ENCODE data around the gene GRID1.
"Not testable (repeated sequence)": the region's sequence is repeated elsewhere in the genome, so short reads cannot be mapped to it uniquely, and the experiment has no call there.

The GRID1 gene

GRCh38 chr10:85849315-85849714 is 517.3 kb downstream of the GRID1 start:
- DNase-seq, result no peak
- H3K4me1 ChIP-seq (ENCODE audit: low read length), result no peaks in the 10 kb centered on the region
- H3K9me2 ChIP-seq (replicated peaks; ENCODE audit: insufficient read depth, low read length), result no peaks in the 10 kb centered on the region
- H3K9me3 ChIP-seq (replicated peaks; ENCODE audit: insufficient read depth, low read length), result no peaks in the 10 kb centered on the region
- no peaks in the 10 kb centered on the region for H3K36me3 ChIP-seq (replicated peaks; ENCODE audit: insufficient read depth, low read length)
- no peaks in the 10 kb centered on the region for H3F3A ChIP-seq (ENCODE audit: insufficient read depth, low read length)
- H3K27ac ChIP-seq (ENCODE audit: low read length), result no peak overlapping the region
- H3K9ac ChIP-seq (ENCODE audit: low read length), result no peak overlapping the region
- TF ChIP-seq EZH2phosphoT487 (IDR thresholded peaks at IDR 0.05; ENCODE audit: low read length) (no peak), EZH2 (optimal IDR thresholded peaks at IDR 0.05; ENCODE audit: low read depth, low read length) (no peak), CTCF (IDR thresholded peaks at IDR 0.05; ENCODE audit: low read length) (no peak)
- no peaks in the 10 kb centered on the region for H4K20me1 ChIP-seq (ENCODE audit: insufficient read depth, low read length)
- no peak overlapping the region for H3K4me3 ChIP-seq (ENCODE audit: low read length)
- H3K27me3 ChIP-seq (replicated peaks; ENCODE audit: insufficient read depth, low read length), result no peaks in the 10 kb centered on the region
- H2AFZ ChIP-seq (ENCODE audit: low read length), result no peak overlapping the region
- H3K4me2 ChIP-seq (ENCODE audit: low read depth, low read length), result no peak overlapping the region
- no peaks in the 10 kb centered on the region for H3K79me2 ChIP-seq (ENCODE audit: low read length)

GRCh38 chr10:85848756-85849155 is 517.8 kb downstream of the GRID1 start:
- no peaks in the 10 kb centered on the region for H3K9me3 ChIP-seq (replicated peaks; ENCODE audit: insufficient read depth, low read length)
- no peak for DNase-seq
- TF ChIP-seq EZH2phosphoT487 (IDR thresholded peaks at IDR 0.05; ENCODE audit: low read length) (no peak), EZH2 (optimal IDR thresholded peaks at IDR 0.05; ENCODE audit: low read depth, low read length) (no peak)
- no peak overlapping the region for H3K4me2 ChIP-seq (ENCODE audit: low read depth, low read length)
- no peaks in the 10 kb centered on the region for H3K4me1 ChIP-seq (ENCODE audit: low read length)
- no peaks in the 10 kb centered on the region for H3K27me3 ChIP-seq (replicated peaks; ENCODE audit: insufficient read depth, low read length)
- no peak overlapping the region for H3K27ac ChIP-seq (ENCODE audit: low read length)
- no peaks in the 10 kb centered on the region for H3K79me2 ChIP-seq (ENCODE audit: low read length)
- H3K9ac ChIP-seq (ENCODE audit: low read length), result no peak overlapping the region
- no peaks in the 10 kb centered on the region for H3F3A ChIP-seq (ENCODE audit: insufficient read depth, low read length)
- no peaks in the 10 kb centered on the region for H3K9me2 ChIP-seq (replicated peaks; ENCODE audit: insufficient read depth, low read length)
- H2AFZ ChIP-seq (ENCODE audit: low read length), result no peak overlapping the region
- H4K20me1 ChIP-seq (ENCODE audit: insufficient read depth, low read length), result no peaks in the 10 kb centered on the region
- no peak overlapping the region for H3K4me3 ChIP-seq (ENCODE audit: low read length)
- H3K36me3 ChIP-seq (replicated peaks; ENCODE audit: insufficient read depth, low read length), result no peaks in the 10 kb centered on the region

- no peak overlapping the region for H2AFZ ChIP-seq (ENCODE audit: low read length)
- no peaks in the 10 kb centered on the region for H3K9me2 ChIP-seq (replicated peaks; ENCODE audit: insufficient read depth, low read length)
- no peaks in the 10 kb centered on the region for H3K4me1 ChIP-seq (ENCODE audit: low read length)
- H3F3A ChIP-seq (ENCODE audit: insufficient read depth, low read length), result no peaks in the 10 kb centered on the region
- no peak overlapping the region for H3K4me3 ChIP-seq (ENCODE audit: low read length)
- no peaks in the 10 kb centered on the region for H3K9me3 ChIP-seq (replicated peaks; ENCODE audit: insufficient read depth, low read length)
- TF ChIP-seq EZH2 (optimal IDR thresholded peaks at IDR 0.05; ENCODE audit: low read depth, low read length), result no peak
- no peak for TF ChIP-seq CTCF (IDR thresholded peaks at IDR 0.05; ENCODE audit: low read length)
- no peak for TF ChIP-seq EZH2phosphoT487 (IDR thresholded peaks at IDR 0.05; ENCODE audit: low read length)
- no peaks in the 10 kb centered on the region for H3K36me3 ChIP-seq (replicated peaks; ENCODE audit: insufficient read depth, low read length)
- H3K9ac ChIP-seq (ENCODE audit: low read length), result no peak overlapping the region
- H3K27ac ChIP-seq (ENCODE audit: low read length), result no peak overlapping the region
- H4K20me1 ChIP-seq (ENCODE audit: insufficient read depth, low read length), result no peaks in the 10 kb centered on the region
- no peak overlapping the region for H3K4me2 ChIP-seq (ENCODE audit: low read depth, low read length)
- no peaks in the 10 kb centered on the region for H3K79me2 ChIP-seq (ENCODE audit: low read length)
- H3K27me3 ChIP-seq (replicated peaks; ENCODE audit: insufficient read depth, low read length), result no peaks in the 10 kb centered on the region
- no peak for DNase-seq
Observed at GRCh38 chr10:85847085-85847484, 519.5 kb downstream of the GRID1 start.

DNA sequence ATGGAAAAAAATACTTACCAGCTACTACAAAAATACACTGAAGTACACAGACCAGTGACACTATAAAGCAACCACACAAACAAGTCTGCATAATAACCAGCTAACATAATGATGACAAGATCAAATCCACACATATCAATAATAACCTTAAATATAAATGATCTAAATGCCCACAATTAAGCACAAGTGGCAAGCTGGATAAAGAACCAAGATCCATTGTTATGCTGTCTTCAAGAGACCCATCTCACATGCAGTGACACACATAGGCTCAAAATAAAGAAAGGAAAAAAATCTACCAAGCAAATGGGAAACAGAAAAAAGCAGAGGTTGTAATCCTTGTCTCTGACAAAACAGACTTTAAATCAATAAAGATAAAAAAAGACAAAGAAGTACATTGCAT is 527.9 kb downstream of the GRID1 start:
- H2AFZ ChIP-seq (ENCODE audit: low read length); H3K9me2 ChIP-seq (replicated peaks; ENCODE audit: insufficient read depth, low read length); H4K20me1 ChIP-seq (ENCODE audit: insufficient read depth, low read length); H3K9ac ChIP-seq (ENCODE audit: low read length); H3K9me3 ChIP-seq (replicated peaks; ENCODE audit: insufficient read depth, low read length); H3K27me3 ChIP-seq (replicated peaks; ENCODE audit: insufficient read depth, low read length); H3K27ac ChIP-seq (ENCODE audit: low read length); H3K4me2 ChIP-seq (ENCODE audit: low read depth, low read length); H3F3A ChIP-seq (ENCODE audit: insufficient read depth, low read length); H3K4me3 ChIP-seq (ENCODE audit: low read length); H3K4me1 ChIP-seq (ENCODE audit: low read length); DNase-seq; H3K36me3 ChIP-seq (replicated peaks; ENCODE audit: insufficient read depth, low read length); H3K79me2 ChIP-seq (ENCODE audit: low read length): not testable (repeated sequence)
